HL-60 (cell line): ENCODE data around the gene KLRD1.

Experiments used
- CTCF ChIP-seq: IDR thresholded peaks from one replicate; pipeline ENCODE4 v1.5.1; 2011; ENCODE audit warnings: low read length, control low read depth, inconsistent platforms; ENCODE audit not compliant: insufficient read depth
- GABPA ChIP-seq: IDR thresholded peaks from 2 replicates; pipeline ENCODE4 v1.6.1; 2012; ENCODE audit warnings: low read depth
- POLR2AphosphoS5 ChIP-seq: IDR thresholded peaks from 2 replicates; pipeline ENCODE4 v1.6.1; 2012; ENCODE audit warnings: low read depth

GRCh38 chr12:10278104-10278503, 29.6 kb upstream of the KLRD1 start:
- TF ChIP-seq CTCF (no peak), POLR2AphosphoS5 (no peak), GABPA (no peak)
